Myocyte (in vitro differentiated cells): Measurements from ENCODE around the gene MDFI. TPM values are rescaled to one million over a fixed set of nuclear protein-coding genes. Genes with fewer than 3 reads are reported as not detected.
"Not testable (repeated sequence)": the region's sequence is repeated elsewhere in the genome, so short reads cannot be mapped to it uniquely, and the experiment has no call there.

Experiments used
- DNase-seq: peaks from one replicate; pipeline ENCODE4 v3.0.0-alpha.2; 2012; ENCODE audit warnings: low read depth
- total RNA-seq: library from RNA; depleted of rRNA; stranded (reverse); fragments of >200 nt; gene quantifications from 2 replicates; pipeline ENCODE4 v1.2.3, GENCODE V29; 2014

The MDFI gene
- total RNA-seq, 1 donor from 2014 or later = not detected

GRCh38 chr6:41602422-41602743, 35.9 kb upstream of the MDFI start:
- DNase-seq = no peak

- DNase-seq = peak; percentile 89
Measured at GRCh38 chr6:41602864-41603608, 35.2 kb upstream of the MDFI start.

GRCh38 chr6:41604006-41604405, 34.3 kb upstream of the MDFI start:
- DNase-seq = no peak

GRCh38 chr6:41605649-41606048, 32.6 kb upstream of the MDFI start:
- no peak for DNase-seq

GRCh38 chr6:41607036-41607435, 31.2 kb upstream of the MDFI start:
- no peak for DNase-seq

- DNase-seq = no peak
Measured at GRCh38 chr6:41607736-41608135, 30.5 kb upstream of the MDFI start.

- DNase-seq = no peak
Measured at GRCh38 chr6:41608443-41609151, 29.7 kb upstream of the MDFI start.

- no peak for DNase-seq
Measured at GRCh38 chr6:41614715-41615114, 23.6 kb upstream of the MDFI start.

- no peak for DNase-seq
Measured at GRCh38 chr6:41615311-41615710, 23.0 kb upstream of the MDFI start.

GRCh38 chr6:41618598-41618997, 19.7 kb upstream of the MDFI start:
- DNase-seq = no peak

GRCh38 chr6:41619193-41619592, 19.1 kb upstream of the MDFI start:
- DNase-seq = not testable (repeated sequence)

GRCh38 chr6:41621367-41621766, 16.9 kb upstream of the MDFI start:
- no peak for DNase-seq

GRCh38 chr6:41621802-41622201, 16.5 kb upstream of the MDFI start:
- no peak for DNase-seq

- no peak for DNase-seq
Measured at GRCh38 chr6:41622206-41622988, 15.9 kb upstream of the MDFI start.

GRCh38 chr6:41623330-41623729, 14.9 kb upstream of the MDFI start:
- DNase-seq = no peak

GRCh38 chr6:41624621-41625380, 13.5 kb upstream of the MDFI start:
- DNase-seq = no peak

- peak; percentile 39 for DNase-seq
Measured at GRCh38 chr6:41625442-41625841, 12.8 kb upstream of the MDFI start.

GRCh38 chr6:41626022-41626421, 12.2 kb upstream of the MDFI start:
- no peak for DNase-seq

GRCh38 chr6:41626917-41627316, 11.4 kb upstream of the MDFI start:
- DNase-seq = no peak

- DNase-seq = no peak
Measured at GRCh38 chr6:41629128-41629527, 9.1 kb upstream of the MDFI start.

GRCh38 chr6:41630069-41630468, 8.2 kb upstream of the MDFI start:
- no peak for DNase-seq

- DNase-seq = no peak
Measured at GRCh38 chr6:41630946-41631345, 7.3 kb upstream of the MDFI start.
